ENCODE results near the gene CASKIN1.

The CASKIN1 gene

GRCh38 chr16:2195322-2196161 lies 863 bp downstream of the CASKIN1 start:
- Histone ChIP-seq H3K36me3 (ENCODE audit: insufficient read depth, low read depth, low read length) (no peaks in the 10 kb centered on the region), H3K27me3 (ENCODE audit: insufficient read depth, low read length) (peaks cover 52% of the 10 kb centered on the region), H3K4me3 (ENCODE audit: low read length) (peak overlapping the region; percentile 48; the same call in 1 of the 2 replicates), H3K27ac (ENCODE audit: low read length) (no peak overlapping the region), H3K9me3 (ENCODE audit: insufficient read depth, low read depth, low read length) (no peaks in the 10 kb centered on the region), H3K4me1 (ENCODE audit: insufficient read depth, low read length) (no peaks in the 10 kb centered on the region), H3K9ac (ENCODE audit: low read depth, low read length) (no peak overlapping the region)

GRCh38 chr16:2194852-2195321 lies 1.5 kb downstream of the CASKIN1 start:
- no peaks in the 10 kb centered on the region for H3K4me1 ChIP-seq (ENCODE audit: insufficient read depth, low read length)
- H3K9me3 ChIP-seq (ENCODE audit: insufficient read depth, low read depth, low read length): no peaks in the 10 kb centered on the region
- no peak overlapping the region for H3K27ac ChIP-seq (ENCODE audit: low read length)
- peak overlapping the region; percentile 48; the same call in 1 of the 2 replicates for H3K4me3 ChIP-seq (ENCODE audit: low read length)
- H3K36me3 ChIP-seq (ENCODE audit: insufficient read depth, low read depth, low read length): no peaks in the 10 kb centered on the region
- H3K27me3 ChIP-seq (ENCODE audit: insufficient read depth, low read length): peaks cover 46% of the 10 kb centered on the region
- H3K9ac ChIP-seq (ENCODE audit: low read depth, low read length): no peak overlapping the region

GRCh38 chr16:2194166-2194834 lies 2.1 kb downstream of the CASKIN1 start:
- Histone ChIP-seq H3K9me3 (ENCODE audit: insufficient read depth, low read depth, low read length) (no peaks in the 10 kb centered on the region), H3K4me1 (ENCODE audit: insufficient read depth, low read length) (no peaks in the 10 kb centered on the region), H3K27ac (ENCODE audit: low read length) (no peak overlapping the region), H3K27me3 (ENCODE audit: insufficient read depth, low read length) (peaks cover 40% of the 10 kb centered on the region), H3K36me3 (ENCODE audit: insufficient read depth, low read depth, low read length) (no peaks in the 10 kb centered on the region), H3K4me3 (ENCODE audit: low read length) (no peak overlapping the region), H3K9ac (ENCODE audit: low read depth, low read length) (no peak overlapping the region)

- no peaks in the 10 kb centered on the region for H3K36me3 ChIP-seq (ENCODE audit: insufficient read depth, low read depth, low read length)
- H3K9me3 ChIP-seq (ENCODE audit: insufficient read depth, low read depth, low read length): no peaks in the 10 kb centered on the region
- H3K4me1 ChIP-seq (ENCODE audit: insufficient read depth, low read length): no peaks in the 10 kb centered on the region
- no peak overlapping the region for H3K9ac ChIP-seq (ENCODE audit: low read depth, low read length)
- no peak overlapping the region for H3K27ac ChIP-seq (ENCODE audit: low read length)
- peaks cover 14% of the 10 kb centered on the region for H3K27me3 ChIP-seq (ENCODE audit: insufficient read depth, low read length)
- no peak overlapping the region for H3K4me3 ChIP-seq (ENCODE audit: low read length)
These were observed 5.0 kb downstream of the CASKIN1 start for GRCh38 chr16:2191446-2191706.

GRCh38 chr16:2190659-2191445 lies 5.6 kb downstream of the CASKIN1 start:
- H3K27ac ChIP-seq (ENCODE audit: low read length): no peak overlapping the region

GRCh38 chr16:2190002-2190658 lies 6.3 kb downstream of the CASKIN1 start:
- Histone ChIP-seq H3K9me3 (ENCODE audit: insufficient read depth, low read depth, low read length) (no peaks in the 10 kb centered on the region), H3K4me3 (ENCODE audit: low read length) (no peak overlapping the region), H3K36me3 (ENCODE audit: insufficient read depth, low read depth, low read length) (no peaks in the 10 kb centered on the region), H3K4me1 (ENCODE audit: insufficient read depth, low read length) (no peaks in the 10 kb centered on the region), H3K27me3 (ENCODE audit: insufficient read depth, low read length) (peaks cover 6% of the 10 kb centered on the region; the same call in 1 of the 2 replicates), H3K9ac (ENCODE audit: low read depth, low read length) (no peak overlapping the region), H3K27ac (ENCODE audit: low read length) (no peak overlapping the region)

More at GRCh38 chr16:2190659-2191445, 5.6 kb downstream of the CASKIN1 start:
- Histone ChIP-seq H3K9ac (ENCODE audit: low read depth, low read length) (no peak overlapping the region), H3K27me3 (ENCODE audit: insufficient read depth, low read length) (peaks cover 13% of the 10 kb centered on the region), H3K36me3 (ENCODE audit: insufficient read depth, low read depth, low read length) (no peaks in the 10 kb centered on the region), H3K9me3 (ENCODE audit: insufficient read depth, low read depth, low read length) (no peaks in the 10 kb centered on the region), H3K4me1 (ENCODE audit: insufficient read depth, low read length) (no peaks in the 10 kb centered on the region), H3K4me3 (ENCODE audit: low read length) (no peak overlapping the region)

- H3K27me3 ChIP-seq (ENCODE audit: insufficient read depth, low read length): no peaks in the 10 kb centered on the region
- no peak overlapping the region for H3K27ac ChIP-seq (ENCODE audit: low read length)
- no peak overlapping the region for H3K9ac ChIP-seq (ENCODE audit: low read depth, low read length)
- H3K36me3 ChIP-seq (ENCODE audit: insufficient read depth, low read depth, low read length): no peaks in the 10 kb centered on the region
- H3K4me3 ChIP-seq (ENCODE audit: low read length): no peak overlapping the region
- H3K9me3 ChIP-seq (ENCODE audit: insufficient read depth, low read depth, low read length): no peaks in the 10 kb centered on the region
- no peaks in the 10 kb centered on the region for H3K4me1 ChIP-seq (ENCODE audit: insufficient read depth, low read length)
These were observed 7.0 kb downstream of the CASKIN1 start for GRCh38 chr16:2189252-2189893.

- H3K9me3 ChIP-seq (ENCODE audit: insufficient read depth, low read depth, low read length): no peaks in the 10 kb centered on the region
- no peaks in the 10 kb centered on the region for H3K36me3 ChIP-seq (ENCODE audit: insufficient read depth, low read depth, low read length)
- H3K4me3 ChIP-seq (ENCODE audit: low read length): no peak overlapping the region
- H3K4me1 ChIP-seq (ENCODE audit: insufficient read depth, low read length): no peaks in the 10 kb centered on the region
- H3K27ac ChIP-seq (ENCODE audit: low read length): no peak overlapping the region
- H3K27me3 ChIP-seq (ENCODE audit: insufficient read depth, low read length): no peaks in the 10 kb centered on the region
- H3K9ac ChIP-seq (ENCODE audit: low read depth, low read length): no peak overlapping the region
These were observed 8.0 kb downstream of the CASKIN1 start for GRCh38 chr16:2188395-2188794.

- H3K4me1 ChIP-seq (ENCODE audit: insufficient read depth, low read length): no peaks in the 10 kb centered on the region
- no peak overlapping the region for H3K4me3 ChIP-seq (ENCODE audit: low read length)
- no peaks in the 10 kb centered on the region for H3K36me3 ChIP-seq (ENCODE audit: insufficient read depth, low read depth, low read length)
- no peaks in the 10 kb centered on the region for H3K27me3 ChIP-seq (ENCODE audit: insufficient read depth, low read length)
- no peaks in the 10 kb centered on the region for H3K9me3 ChIP-seq (ENCODE audit: insufficient read depth, low read depth, low read length)
- H3K27ac ChIP-seq (ENCODE audit: low read length): no peak overlapping the region
- H3K9ac ChIP-seq (ENCODE audit: low read depth, low read length): no peak overlapping the region
These were observed 9.2 kb downstream of the CASKIN1 start for GRCh38 chr16:2187212-2187611.

- H3K9me3 ChIP-seq (ENCODE audit: insufficient read depth, low read depth, low read length): no peaks in the 10 kb centered on the region
- H3K4me1 ChIP-seq (ENCODE audit: insufficient read depth, low read length): no peaks in the 10 kb centered on the region
- H3K27me3 ChIP-seq (ENCODE audit: insufficient read depth, low read length): no peaks in the 10 kb centered on the region
- H3K27ac ChIP-seq (ENCODE audit: low read length): no peak overlapping the region
- H3K4me3 ChIP-seq (ENCODE audit: low read length): no peak overlapping the region
- H3K9ac ChIP-seq (ENCODE audit: low read depth, low read length): no peak overlapping the region
- no peaks in the 10 kb centered on the region for H3K36me3 ChIP-seq (ENCODE audit: insufficient read depth, low read depth, low read length)
These were observed 9.9 kb downstream of the CASKIN1 start for GRCh38 chr16:2186505-2186904.

- no peaks in the 10 kb centered on the region for H3K4me1 ChIP-seq (ENCODE audit: insufficient read depth, low read length)
- H3K27ac ChIP-seq (ENCODE audit: low read length): no peak overlapping the region
- H3K4me3 ChIP-seq (ENCODE audit: low read length): no peak overlapping the region
- H3K27me3 ChIP-seq (ENCODE audit: insufficient read depth, low read length): no peaks in the 10 kb centered on the region
- H3K9me3 ChIP-seq (ENCODE audit: insufficient read depth, low read depth, low read length): no peaks in the 10 kb centered on the region
- H3K9ac ChIP-seq (ENCODE audit: low read depth, low read length): no peak overlapping the region
- no peaks in the 10 kb centered on the region for H3K36me3 ChIP-seq (ENCODE audit: insufficient read depth, low read depth, low read length)
These were observed 10.3 kb downstream of the CASKIN1 start for GRCh38 chr16:2186064-2186463.

All from iPS-20b (cell line).